ENCODE measurements around the gene ZNF222.

DNA sequence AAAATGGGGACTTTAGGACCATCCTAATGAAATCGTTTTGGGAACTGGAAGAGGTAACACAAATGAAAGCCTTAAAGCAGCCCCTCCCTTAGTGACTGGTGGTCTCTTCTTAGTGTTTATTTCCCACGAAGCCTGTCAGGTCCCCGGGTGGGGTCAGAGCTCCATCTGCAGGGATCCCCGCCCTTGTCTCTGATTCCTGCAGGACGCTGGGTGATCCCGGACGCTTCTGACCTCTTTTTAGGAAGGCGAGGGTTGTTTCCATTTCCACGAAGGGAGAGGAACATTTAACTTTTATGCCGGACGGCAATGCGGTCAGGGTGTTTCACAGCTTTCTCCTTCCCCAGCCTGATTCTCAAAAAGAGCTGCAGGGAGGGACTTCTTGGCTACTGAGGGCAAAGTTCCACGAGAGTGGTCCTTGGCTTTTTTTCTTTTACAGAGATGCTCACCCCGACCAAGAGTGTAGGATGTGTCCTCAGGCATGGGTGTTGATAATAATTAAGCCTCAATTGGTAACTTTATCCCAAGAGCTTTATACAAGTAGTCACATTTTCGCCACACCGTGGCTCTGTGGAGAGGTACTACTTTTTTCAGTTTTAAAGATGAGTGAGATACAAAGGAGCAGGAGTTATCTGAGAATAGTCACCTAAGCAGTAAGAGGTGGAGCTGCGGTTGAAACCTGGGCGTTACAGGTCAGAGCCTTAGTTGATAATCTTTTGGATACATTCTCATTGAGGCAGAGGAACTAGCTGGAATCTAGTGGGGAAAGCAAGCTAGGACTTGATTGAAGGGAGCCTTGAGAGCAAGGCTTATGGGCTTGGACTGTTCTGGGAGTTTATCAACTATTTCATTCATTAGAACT, 47.6 kb downstream of the ZNF222 start:
- TF ChIP-seq, protein P1, sequence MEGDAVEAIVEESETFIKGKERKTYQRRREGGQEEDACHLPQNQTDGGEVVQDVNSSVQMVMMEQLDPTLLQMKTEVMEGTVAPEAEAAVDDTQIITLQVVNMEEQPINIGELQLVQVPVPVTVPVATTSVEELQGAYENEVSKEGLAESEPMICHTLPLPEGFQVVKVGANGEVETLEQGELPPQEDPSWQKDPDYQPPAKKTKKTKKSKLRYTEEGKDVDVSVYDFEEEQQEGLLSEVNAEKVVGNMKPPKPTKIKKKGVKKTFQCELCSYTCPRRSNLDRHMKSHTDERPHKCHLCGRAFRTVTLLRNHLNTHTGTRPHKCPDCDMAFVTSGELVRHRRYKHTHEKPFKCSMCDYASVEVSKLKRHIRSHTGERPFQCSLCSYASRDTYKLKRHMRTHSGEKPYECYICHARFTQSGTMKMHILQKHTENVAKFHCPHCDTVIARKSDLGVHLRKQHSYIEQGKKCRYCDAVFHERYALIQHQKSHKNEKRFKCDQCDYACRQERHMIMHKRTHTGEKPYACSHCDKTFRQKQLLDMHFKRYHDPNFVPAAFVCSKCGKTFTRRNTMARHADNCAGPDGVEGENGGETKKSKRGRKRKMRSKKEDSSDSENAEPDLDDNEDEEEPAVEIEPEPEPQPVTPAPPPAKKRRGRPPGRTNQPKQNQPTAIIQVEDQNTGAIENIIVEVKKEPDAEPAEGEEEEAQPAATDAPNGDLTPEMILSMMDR (IDR thresholded peaks at IDR 0.05; ENCODE audit: low read depth, low read length) = no peak
- no peak for TF ChIP-seq EZH2phosphoT487 (IDR thresholded peaks at IDR 0.05; ENCODE audit: low read depth)

All from OCI-LY3 (cell line).